Measurements from ENCODE around the gene MICB.

- TF ChIP-seq, protein P1, sequence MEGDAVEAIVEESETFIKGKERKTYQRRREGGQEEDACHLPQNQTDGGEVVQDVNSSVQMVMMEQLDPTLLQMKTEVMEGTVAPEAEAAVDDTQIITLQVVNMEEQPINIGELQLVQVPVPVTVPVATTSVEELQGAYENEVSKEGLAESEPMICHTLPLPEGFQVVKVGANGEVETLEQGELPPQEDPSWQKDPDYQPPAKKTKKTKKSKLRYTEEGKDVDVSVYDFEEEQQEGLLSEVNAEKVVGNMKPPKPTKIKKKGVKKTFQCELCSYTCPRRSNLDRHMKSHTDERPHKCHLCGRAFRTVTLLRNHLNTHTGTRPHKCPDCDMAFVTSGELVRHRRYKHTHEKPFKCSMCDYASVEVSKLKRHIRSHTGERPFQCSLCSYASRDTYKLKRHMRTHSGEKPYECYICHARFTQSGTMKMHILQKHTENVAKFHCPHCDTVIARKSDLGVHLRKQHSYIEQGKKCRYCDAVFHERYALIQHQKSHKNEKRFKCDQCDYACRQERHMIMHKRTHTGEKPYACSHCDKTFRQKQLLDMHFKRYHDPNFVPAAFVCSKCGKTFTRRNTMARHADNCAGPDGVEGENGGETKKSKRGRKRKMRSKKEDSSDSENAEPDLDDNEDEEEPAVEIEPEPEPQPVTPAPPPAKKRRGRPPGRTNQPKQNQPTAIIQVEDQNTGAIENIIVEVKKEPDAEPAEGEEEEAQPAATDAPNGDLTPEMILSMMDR (IDR thresholded peaks at IDR 0.05) = no peak
- TF ChIP-seq POLR2A (IDR thresholded peaks at IDR 0.05) = no peak
- no peak for TF ChIP-seq EP300 (IDR thresholded peaks at IDR 0.05)
These were observed 42.7 kb downstream of the MICB start for GRCh38 chr6:31540640-31541039.
